Fibroblast of lung (primary cell): ENCODE results near the gene ABCB8.

Source experiments
- CTCF ChIP-seq, 2 donors: IDR thresholded peaks in 1 of 2; conservative IDR thresholded peaks in 1 of 2; 1 replicate in 1 of 2; 2 replicates in 1 of 2; pipeline ENCODE4 v1.5.1; 2011 to 2012; ENCODE audit warnings: low read length in 2 of 2, control low read depth in 1 of 2, inconsistent platforms in 1 of 2, low read depth in 1 of 2, mild to moderate bottlenecking in 1 of 2
- EZH2 ChIP-seq: IDR thresholded peaks from 2 replicates; pipeline ENCODE4 v1.5.1; 2012; ENCODE audit warnings: low read length, control low read depth, mild to moderate bottlenecking; ENCODE audit errors: missing control alignments

- TF ChIP-seq CTCF (conservative IDR thresholded peaks at IDR 0.05 in 1 of 2, IDR thresholded peaks at IDR 0.05 in 1 of 2; ENCODE audit: low read depth in 1 of 2, low read length in 2 of 2) (no peak), EZH2 (no peak)
These were observed 21.5 kb upstream of the ABCB8 start for GRCh38 chr7:151006590-151007300.
